Gastrocnemius medialis (tissue), 4 donors: ENCODE measurements around the gene IFNG.

Source experiments
- POLR2A ChIP-seq, 2 donors: fragments of 450-650 bp; IDR thresholded peaks; one replicate each; pipeline ENCODE4 v1.6.1; 2017; ENCODE audit warnings: antibody characterized with exemption in 2 of 2, mild to moderate bottlenecking in 2 of 2, moderate library complexity in 2 of 2
- TF ChIP-seq, protein P1 (sequence below), 5 experiments: fragments of 450-650 bp in 3 of 5; fragments of 200-600 bp in 2 of 5; sonication (generic) in 2 of 5; IDR thresholded peaks in 4 of 5; conservative IDR thresholded peaks in 1 of 5; 1 replicate in 4 of 5; 2 replicates in 1 of 5; pipeline ENCODE4 v1.5.1; 2016 to 2019; ENCODE audit warnings: antibody characterized with exemption in 5 of 5, mild to moderate bottlenecking in 3 of 5, moderate library complexity in 3 of 5

GRCh38 chr12:68139001-68139400 is 20.5 kb downstream of the IFNG start:
- TF ChIP-seq, protein P1, sequence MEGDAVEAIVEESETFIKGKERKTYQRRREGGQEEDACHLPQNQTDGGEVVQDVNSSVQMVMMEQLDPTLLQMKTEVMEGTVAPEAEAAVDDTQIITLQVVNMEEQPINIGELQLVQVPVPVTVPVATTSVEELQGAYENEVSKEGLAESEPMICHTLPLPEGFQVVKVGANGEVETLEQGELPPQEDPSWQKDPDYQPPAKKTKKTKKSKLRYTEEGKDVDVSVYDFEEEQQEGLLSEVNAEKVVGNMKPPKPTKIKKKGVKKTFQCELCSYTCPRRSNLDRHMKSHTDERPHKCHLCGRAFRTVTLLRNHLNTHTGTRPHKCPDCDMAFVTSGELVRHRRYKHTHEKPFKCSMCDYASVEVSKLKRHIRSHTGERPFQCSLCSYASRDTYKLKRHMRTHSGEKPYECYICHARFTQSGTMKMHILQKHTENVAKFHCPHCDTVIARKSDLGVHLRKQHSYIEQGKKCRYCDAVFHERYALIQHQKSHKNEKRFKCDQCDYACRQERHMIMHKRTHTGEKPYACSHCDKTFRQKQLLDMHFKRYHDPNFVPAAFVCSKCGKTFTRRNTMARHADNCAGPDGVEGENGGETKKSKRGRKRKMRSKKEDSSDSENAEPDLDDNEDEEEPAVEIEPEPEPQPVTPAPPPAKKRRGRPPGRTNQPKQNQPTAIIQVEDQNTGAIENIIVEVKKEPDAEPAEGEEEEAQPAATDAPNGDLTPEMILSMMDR (IDR thresholded peaks at IDR 0.05 in 4 of 5, conservative IDR thresholded peaks at IDR 0.05 in 1 of 5): no peak
- TF ChIP-seq POLR2A (IDR thresholded peaks at IDR 0.05): no peak
